Retinal pigment epithelial cell (primary cell): ENCODE data around the gene KLHL34.

Experiments
- DNase-seq: peaks from one replicate; pipeline ENCODE4 v3.0.0-alpha.2; 2010; ENCODE audit warnings: low read depth
- H3K4me3 ChIP-seq: 2 replicates; pipeline ENCODE4 v1.5.1; 2011; ENCODE audit warnings: mild to moderate bottlenecking, low read length, control low read depth, moderate library complexity
- CTCF ChIP-seq: conservative IDR thresholded peaks from 2 replicates; pipeline ENCODE4 v1.5.1; 2011; ENCODE audit warnings: low read depth, low read length, control low read depth, inconsistent platforms

KLHL34 gene

GRCh38 chrX:21691512-21692018 lies 33.4 kb upstream of the KLHL34 start:
- no peak for TF ChIP-seq CTCF
- DNase-seq = no peak
- H3K4me3 ChIP-seq = no peak overlapping the region

GRCh38 chrX:21683941-21684340 lies 25.8 kb upstream of the KLHL34 start:
- peak; percentile 19 for DNase-seq
- H3K4me3 ChIP-seq = no peak overlapping the region
- TF ChIP-seq CTCF = no peak

DNA sequence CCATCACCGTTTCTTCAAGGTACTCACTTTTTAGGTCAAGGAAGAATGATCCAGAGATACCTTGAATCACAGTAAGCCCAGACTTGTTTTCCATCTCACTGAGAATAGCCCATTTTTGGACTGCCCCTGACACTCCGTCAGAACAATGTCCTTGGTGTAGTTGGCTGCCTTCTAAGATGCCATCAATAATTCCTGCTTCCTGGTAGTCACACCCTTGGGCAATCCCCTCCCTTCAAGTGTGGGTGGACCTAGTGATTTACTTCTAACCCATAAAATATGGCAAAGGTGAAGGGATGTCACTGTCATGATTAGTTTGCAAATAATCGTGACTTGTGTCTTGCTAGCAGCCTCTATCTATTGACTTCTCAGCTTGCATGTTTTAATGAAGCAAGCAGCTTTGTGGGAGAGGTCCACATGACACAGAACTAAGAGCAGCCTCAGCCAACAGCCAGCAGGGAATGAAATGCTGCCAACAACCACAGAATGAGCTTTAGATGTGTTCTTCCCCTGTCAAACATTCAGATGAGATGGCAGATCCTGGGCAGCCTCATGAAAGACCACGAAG lies 20.0 kb upstream of the KLHL34 start:
- DNase-seq = no peak
- no peak overlapping the region for H3K4me3 ChIP-seq
- TF ChIP-seq CTCF = no peak

- no peak for TF ChIP-seq CTCF
- H3K4me3 ChIP-seq = no peak overlapping the region
- DNase-seq = no peak
These were observed 17.8 kb upstream of the KLHL34 start for GRCh38 chrX:21675931-21676330.

GRCh38 chrX:21674430-21675186 lies 16.5 kb upstream of the KLHL34 start:
- no peak for TF ChIP-seq CTCF
- no peak overlapping the region for H3K4me3 ChIP-seq
- no peak for DNase-seq

GRCh38 chrX:21666679-21667078 lies 8.5 kb upstream of the KLHL34 start:
- peak; percentile 59 for DNase-seq
- no peak overlapping the region for H3K4me3 ChIP-seq
- TF ChIP-seq CTCF = no peak

- no peak overlapping the region for H3K4me3 ChIP-seq
- TF ChIP-seq CTCF = no peak
- no peak for DNase-seq
These were observed 8.1 kb upstream of the KLHL34 start for GRCh38 chrX:21666252-21666651.
